NT2/D1 (cell line): ENCODE measurements around the gene MYO5C.
A peak's percentile ranks its signal among the peaks of the same experiment; 100 is the strongest.

ENCODE experiments used
- DNase-seq: peaks from one replicate; pipeline ENCODE4 v3.0.0-alpha.2; 2011; ENCODE audit warnings: low read depth, low spot score
- H3K27me3 ChIP-seq: 2 replicates; pipeline ENCODE4 v1.6.0; 2011; ENCODE audit warnings: mild to moderate bottlenecking; ENCODE audit not compliant: insufficient read length, insufficient read depth
- H3K36me3 ChIP-seq: 2 replicates; pipeline ENCODE4 v1.6.1; 2011; ENCODE audit warnings: mild to moderate bottlenecking, low read length, mixed read lengths; ENCODE audit not compliant: insufficient read depth, insufficient read length
- H3K4me1 ChIP-seq: 2 replicates; pipeline ENCODE4 v1.5.1; 2011; ENCODE audit not compliant: insufficient read depth, insufficient read length
- H3K4me3 ChIP-seq: 2 replicates; pipeline ENCODE4 v1.5.1; 2011; ENCODE audit warnings: low read depth; ENCODE audit not compliant: insufficient read length
- H3K9ac ChIP-seq: 2 replicates; pipeline ENCODE4 v1.6.0; 2011; ENCODE audit warnings: low read depth; ENCODE audit not compliant: insufficient read length
- H3K9me3 ChIP-seq: 2 replicates; pipeline ENCODE4 v1.5.1; 2011; ENCODE audit warnings: mild to moderate bottlenecking, low read length; ENCODE audit not compliant: insufficient read depth
- SUZ12 ChIP-seq: IDR thresholded peaks from 2 replicates; pipeline ENCODE4 v1.6.1; 2011; ENCODE audit not compliant: insufficient read length, insufficient read depth; ENCODE audit errors: extremely low read depth
- YY1 ChIP-seq: IDR thresholded peaks from 2 replicates; pipeline ENCODE4 v1.6.1; 2011; ENCODE audit not compliant: insufficient read length, insufficient read depth
- ZNF274 ChIP-seq: IDR thresholded peaks from 2 replicates; pipeline ENCODE4 v1.6.1; 2011; ENCODE audit warnings: mild to moderate bottlenecking, low read depth, low read length

Gene MYO5C

DNA sequence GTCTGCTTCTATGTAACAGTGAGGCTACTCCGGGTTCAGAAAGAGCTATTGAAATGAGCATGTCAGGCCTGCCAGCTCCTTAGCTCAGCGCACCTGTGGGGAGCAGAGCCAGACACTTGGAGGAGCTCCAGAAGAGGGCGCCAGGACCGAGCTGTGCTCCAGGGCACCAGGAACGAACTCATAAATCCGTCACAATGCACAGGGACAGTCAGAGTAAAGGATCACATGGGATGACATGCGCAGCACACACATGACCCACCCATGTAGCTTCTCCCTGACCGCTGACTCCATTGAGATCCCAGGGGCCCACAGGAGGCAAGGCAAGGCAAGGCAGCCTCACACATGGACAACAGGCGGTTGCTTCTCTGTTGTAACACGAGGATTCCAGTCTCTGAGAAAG is 78.4 kb downstream of the MYO5C start:
- Histone ChIP-seq H3K9ac (no peak overlapping the region), H3K4me1 (no peaks in the 10 kb centered on the region), H3K4me3 (no peak overlapping the region), H3K27me3 (no peaks in the 10 kb centered on the region), H3K9me3 (no peaks in the 10 kb centered on the region), H3K36me3 (no peaks in the 10 kb centered on the region)
- DNase-seq: no peak
- TF ChIP-seq ZNF274: no peak
- no peak for TF ChIP-seq YY1
- no peak for TF ChIP-seq SUZ12

DNA sequence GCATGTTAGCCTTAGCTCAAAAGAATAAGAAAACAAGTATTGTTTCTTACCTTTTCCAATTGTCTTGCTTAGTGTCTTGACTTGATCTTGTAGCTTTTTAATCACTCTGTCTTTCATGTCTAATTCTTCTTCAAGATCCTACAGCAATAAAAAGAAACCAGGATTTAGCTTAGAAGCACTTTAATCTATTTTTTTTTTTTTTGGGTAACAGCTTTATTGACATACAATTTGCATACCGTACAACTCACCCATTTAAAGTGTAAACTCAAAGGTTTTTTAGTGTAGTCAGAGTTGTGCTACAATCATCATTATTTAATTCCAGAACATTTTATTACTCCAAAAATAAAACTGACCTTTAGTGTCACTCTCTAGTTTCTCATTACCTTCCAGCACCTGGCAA is 81.1 kb downstream of the MYO5C start:
- Histone ChIP-seq H3K4me1 (no peaks in the 10 kb centered on the region), H3K9ac (no peak overlapping the region), H3K9me3 (no peaks in the 10 kb centered on the region), H3K36me3 (no peaks in the 10 kb centered on the region), H3K4me3 (no peak overlapping the region), H3K27me3 (no peaks in the 10 kb centered on the region)
- no peak for TF ChIP-seq ZNF274
- TF ChIP-seq YY1: no peak
- TF ChIP-seq SUZ12: no peak
- no peak for DNase-seq

DNA sequence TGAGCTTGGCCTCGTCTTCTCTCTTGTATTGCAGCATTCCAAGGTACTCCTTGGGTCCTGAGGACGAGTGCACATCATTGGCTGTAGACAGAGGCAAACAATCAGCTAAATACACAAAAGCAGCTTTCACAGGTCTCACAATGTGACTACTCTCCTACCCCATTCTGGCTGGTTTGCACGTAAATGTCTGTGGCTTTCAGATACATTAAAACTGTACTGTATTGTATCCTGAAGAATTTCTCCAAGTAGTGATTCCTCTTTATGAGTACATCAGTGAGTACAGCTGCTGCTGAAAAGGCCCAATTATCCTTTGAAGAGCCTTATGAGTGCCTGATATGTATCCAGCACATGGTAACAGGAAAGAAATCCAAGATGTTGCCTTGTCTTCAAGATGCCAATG is 82.4 kb downstream of the MYO5C start:
- Histone ChIP-seq H3K4me3 (no peak overlapping the region), H3K9me3 (no peaks in the 10 kb centered on the region), H3K36me3 (no peaks in the 10 kb centered on the region), H3K27me3 (no peaks in the 10 kb centered on the region), H3K9ac (no peak overlapping the region), H3K4me1 (no peaks in the 10 kb centered on the region)
- TF ChIP-seq YY1: no peak
- TF ChIP-seq SUZ12: no peak
- TF ChIP-seq ZNF274: no peak
- DNase-seq: no peak

DNA sequence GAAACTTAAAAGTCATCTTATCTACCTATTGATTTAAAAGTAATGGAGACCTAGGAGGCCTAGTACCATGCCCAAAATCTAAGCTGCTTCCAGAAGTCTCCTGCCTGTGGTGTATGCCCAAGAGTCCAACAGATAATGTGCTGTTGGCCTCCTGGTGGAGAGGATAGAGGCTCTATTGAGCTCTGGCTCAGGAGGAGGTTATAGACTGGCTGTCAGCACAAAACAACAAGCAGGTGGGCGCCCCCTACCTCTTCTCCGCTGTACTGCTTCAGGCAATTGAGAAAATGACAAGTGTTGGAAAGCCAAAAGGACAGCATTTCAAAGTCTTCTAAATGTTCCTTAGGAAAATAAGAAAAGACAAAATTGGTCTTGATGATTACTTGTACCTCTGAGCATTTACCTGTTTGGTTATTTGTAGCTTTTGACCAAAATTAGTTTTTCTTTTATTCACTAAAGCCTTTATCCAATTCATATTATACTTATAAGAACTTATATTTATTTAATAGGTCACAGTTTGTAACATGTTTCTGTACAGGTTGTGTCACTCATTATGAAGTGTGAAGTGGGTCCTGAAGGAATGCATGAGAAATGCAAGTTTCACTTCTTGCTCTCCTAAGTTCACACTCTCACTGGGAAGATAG is 87.2 kb downstream of the MYO5C start:
- H3K27me3 ChIP-seq: no peaks in the 10 kb centered on the region
- no peak for TF ChIP-seq ZNF274
- no peak for TF ChIP-seq SUZ12
- TF ChIP-seq YY1: no peak
- H3K4me3 ChIP-seq: no peak overlapping the region
- H3K9me3 ChIP-seq: no peaks in the 10 kb centered on the region
- no peaks in the 10 kb centered on the region for H3K36me3 ChIP-seq
- no peak overlapping the region for H3K9ac ChIP-seq
- DNase-seq: peak; percentile 49
- H3K4me1 ChIP-seq: no peaks in the 10 kb centered on the region

DNA sequence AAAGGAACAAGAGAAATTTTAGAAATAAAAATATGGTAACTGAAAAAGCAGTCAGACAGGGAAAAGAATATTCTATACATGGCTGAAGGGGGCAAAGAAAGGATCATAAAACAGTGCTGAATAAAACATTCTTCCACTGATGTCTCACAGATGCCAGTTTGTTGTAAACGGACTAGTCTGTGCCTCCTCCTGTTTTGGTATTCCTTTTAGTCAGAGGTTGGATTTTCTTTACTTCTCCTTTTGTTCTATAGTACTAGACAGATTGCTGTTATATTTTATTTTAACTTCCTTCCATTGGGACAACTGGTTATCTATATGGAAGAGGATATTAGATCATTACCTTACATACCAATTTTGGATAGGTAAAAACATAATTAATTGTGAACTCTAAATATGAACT is 88.4 kb downstream of the MYO5C start:
- H3K36me3 ChIP-seq: no peaks in the 10 kb centered on the region
- no peak overlapping the region for H3K4me3 ChIP-seq
- no peaks in the 10 kb centered on the region for H3K27me3 ChIP-seq
- H3K9me3 ChIP-seq: no peaks in the 10 kb centered on the region
- DNase-seq: no peak
- TF ChIP-seq ZNF274 (no peak), SUZ12 (no peak), YY1 (no peak)
- H3K4me1 ChIP-seq: no peaks in the 10 kb centered on the region
- H3K9ac ChIP-seq: no peak overlapping the region

DNA sequence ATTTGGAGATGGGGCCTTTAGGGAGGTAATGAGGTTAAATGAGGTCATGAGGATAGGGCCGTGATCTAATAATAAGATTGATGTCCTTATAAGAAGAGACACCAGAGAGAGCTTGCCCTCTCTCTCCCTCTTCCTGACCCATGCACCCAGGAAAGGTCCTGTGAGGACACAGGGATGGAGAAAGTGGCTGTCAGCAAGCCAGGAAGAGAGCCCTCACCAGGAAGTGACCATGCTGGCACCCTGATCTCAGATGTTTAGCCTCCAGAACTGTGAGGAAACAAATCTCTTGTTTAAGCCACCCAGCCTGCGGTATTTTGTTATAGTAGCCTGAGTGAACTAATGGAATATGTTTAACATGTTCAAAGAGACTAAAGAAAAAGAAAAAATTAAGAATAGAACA is 89.2 kb downstream of the MYO5C start:
- no peaks in the 10 kb centered on the region for H3K27me3 ChIP-seq
- no peak overlapping the region for H3K9ac ChIP-seq
- no peaks in the 10 kb centered on the region for H3K4me1 ChIP-seq
- TF ChIP-seq SUZ12 (no peak), ZNF274 (no peak), YY1 (no peak)
- H3K4me3 ChIP-seq: no peak overlapping the region
- no peaks in the 10 kb centered on the region for H3K9me3 ChIP-seq
- no peaks in the 10 kb centered on the region for H3K36me3 ChIP-seq
- DNase-seq: no peak

DNA sequence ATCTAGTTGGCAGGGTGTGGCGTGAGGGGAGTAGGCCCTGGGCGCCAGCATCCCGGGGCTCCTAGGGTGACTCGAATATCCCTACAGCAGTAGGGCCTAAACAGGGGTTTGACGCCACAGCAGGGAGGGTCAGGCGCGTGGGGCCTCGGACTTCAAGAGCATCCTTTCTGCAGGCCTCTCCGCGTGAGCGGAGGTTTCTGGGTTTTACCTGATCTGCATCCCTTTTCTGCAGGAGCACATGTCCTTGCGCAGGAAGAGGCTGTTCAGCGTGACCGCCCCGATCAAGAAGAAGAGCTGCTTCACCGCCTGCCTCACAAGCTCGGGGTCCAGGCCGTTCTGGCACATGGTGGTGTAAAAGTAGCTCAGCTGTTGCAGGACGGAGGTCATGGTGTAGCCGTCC is 90.9 kb downstream of the MYO5C start:
- no peak overlapping the region for H3K9ac ChIP-seq
- H3K27me3 ChIP-seq: no peaks in the 10 kb centered on the region
- H3K4me1 ChIP-seq: no peaks in the 10 kb centered on the region
- DNase-seq: no peak
- no peak overlapping the region for H3K4me3 ChIP-seq
- H3K9me3 ChIP-seq: no peaks in the 10 kb centered on the region
- H3K36me3 ChIP-seq: no peaks in the 10 kb centered on the region
- TF ChIP-seq YY1 (no peak), ZNF274 (no peak), SUZ12 (no peak)
